ES-I3 (cell line): ENCODE results near the gene BCL2L11.
"Not testable (repeated sequence)": the region's sequence is repeated elsewhere in the genome, so short reads cannot be mapped to it uniquely, and the experiment has no call there.

ENCODE experiments used
- H3K36me3 ChIP-seq: 2 replicates; pipeline ENCODE4 v1.6.1; 2013; ENCODE audit warnings: mild to moderate bottlenecking, low read length, control low read depth, moderate library complexity; ENCODE audit not compliant: insufficient read depth
- H3K4me1 ChIP-seq: 2 replicates; pipeline ENCODE4 v1.6.1; 2013; ENCODE audit warnings: mild to moderate bottlenecking, control low read depth, low read length; ENCODE audit not compliant: insufficient read depth
- H3K9ac ChIP-seq: 2 replicates; pipeline ENCODE4 v1.6.1; 2013; ENCODE audit warnings: low read depth, mild to moderate bottlenecking, low read length, moderate library complexity
- H3K9me3 ChIP-seq: 2 replicates; pipeline ENCODE4 v1.6.1; 2013; ENCODE audit warnings: mild to moderate bottlenecking, low read length, moderate library complexity; ENCODE audit not compliant: control insufficient read depth, insufficient read depth

BCL2L11 gene, protein sequence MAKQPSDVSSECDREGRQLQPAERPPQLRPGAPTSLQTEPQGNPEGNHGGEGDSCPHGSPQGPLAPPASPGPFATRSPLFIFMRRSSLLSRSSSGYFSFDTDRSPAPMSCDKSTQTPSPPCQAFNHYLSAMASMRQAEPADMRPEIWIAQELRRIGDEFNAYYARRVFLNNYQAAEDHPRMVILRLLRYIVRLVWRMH

DNA sequence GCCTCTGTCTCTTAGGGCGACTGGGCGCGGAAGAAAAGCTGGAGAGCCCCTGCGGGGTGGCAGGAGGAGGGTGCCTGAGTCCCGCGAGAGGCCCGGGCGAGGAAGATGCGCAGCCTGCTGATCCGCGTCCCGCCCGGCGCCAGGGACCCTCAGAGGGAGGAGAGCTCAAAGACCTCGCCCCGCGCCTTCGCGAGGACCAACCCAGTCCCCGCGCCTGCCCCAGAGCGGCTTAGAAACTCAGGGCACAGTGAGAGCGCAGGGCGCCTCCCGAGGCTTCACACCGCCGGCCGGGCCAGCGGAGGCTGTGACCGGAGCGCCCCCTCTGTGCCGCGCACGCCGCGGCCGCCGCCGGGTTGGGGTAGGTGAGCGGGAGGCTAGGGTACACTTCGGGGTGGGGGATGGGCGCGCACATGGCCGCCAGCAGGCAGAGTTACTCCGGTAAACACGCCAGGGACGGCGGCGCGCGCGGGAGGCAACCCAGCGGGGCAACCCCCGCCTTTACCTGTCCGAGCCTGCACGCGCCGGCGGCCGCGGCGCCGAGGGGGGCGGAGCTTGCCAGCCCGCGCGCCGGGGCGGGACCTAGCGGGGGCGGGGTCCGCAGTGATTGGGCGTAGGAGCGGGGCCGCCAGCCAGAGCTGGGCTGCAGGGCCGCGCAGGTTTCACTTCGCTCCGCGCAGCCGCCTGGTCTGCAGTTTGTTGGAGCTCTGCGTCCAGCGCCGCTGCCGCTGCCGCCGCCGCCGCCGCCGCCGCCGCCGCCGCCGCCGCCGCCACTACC, at the start of gene BCL2L11:
TSS of gene BCL2L11 (plus strand) at position 662 of the 775 bp plus-strand sequence. CDS start 2,832 bp downstream, outside the sequence.
- Histone ChIP-seq H3K4me1 (no peaks in the 10 kb centered on the region), H3K9ac (peak within 1 kb of the TSS; percentile 86), H3K36me3 (peaks cover 3% of the 10 kb centered on the region; the same call in 1 of the 2 replicates), H3K9me3 (no peaks in the 10 kb centered on the region)

DNA sequence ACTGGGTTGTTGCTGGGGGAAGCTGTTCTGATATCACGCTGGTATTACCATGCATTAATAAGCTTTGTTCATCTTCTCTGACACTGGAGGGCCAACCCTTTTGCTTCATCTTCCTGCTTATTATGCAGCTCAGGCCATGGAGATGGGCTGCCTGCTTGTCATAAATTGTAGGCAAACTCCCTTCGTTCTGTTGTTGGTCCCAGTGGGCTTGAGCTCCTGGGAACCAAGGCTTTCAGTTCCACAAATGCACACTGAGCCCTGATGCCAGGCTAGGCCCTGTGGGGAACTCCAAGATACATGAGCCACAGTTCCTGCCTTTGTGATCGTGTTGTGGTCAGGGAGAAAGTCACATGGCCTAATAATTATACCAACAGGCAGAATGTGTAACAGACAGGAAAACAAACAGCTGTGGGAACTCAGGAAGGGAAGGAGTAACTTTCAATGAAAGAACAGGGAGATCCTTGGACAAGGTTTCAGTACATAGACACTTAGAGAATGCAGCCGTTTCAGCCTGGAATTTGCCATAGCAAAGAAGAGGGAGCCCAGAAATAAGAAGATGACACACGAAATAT, 49.0 kb upstream of the BCL2L11 start:
- Histone ChIP-seq H3K4me1 (no peaks in the 10 kb centered on the region), H3K9ac (no peak overlapping the region), H3K9me3 (peaks cover 3% of the 10 kb centered on the region; the same call in 1 of the 2 replicates), H3K36me3 (no peaks in the 10 kb centered on the region)

DNA sequence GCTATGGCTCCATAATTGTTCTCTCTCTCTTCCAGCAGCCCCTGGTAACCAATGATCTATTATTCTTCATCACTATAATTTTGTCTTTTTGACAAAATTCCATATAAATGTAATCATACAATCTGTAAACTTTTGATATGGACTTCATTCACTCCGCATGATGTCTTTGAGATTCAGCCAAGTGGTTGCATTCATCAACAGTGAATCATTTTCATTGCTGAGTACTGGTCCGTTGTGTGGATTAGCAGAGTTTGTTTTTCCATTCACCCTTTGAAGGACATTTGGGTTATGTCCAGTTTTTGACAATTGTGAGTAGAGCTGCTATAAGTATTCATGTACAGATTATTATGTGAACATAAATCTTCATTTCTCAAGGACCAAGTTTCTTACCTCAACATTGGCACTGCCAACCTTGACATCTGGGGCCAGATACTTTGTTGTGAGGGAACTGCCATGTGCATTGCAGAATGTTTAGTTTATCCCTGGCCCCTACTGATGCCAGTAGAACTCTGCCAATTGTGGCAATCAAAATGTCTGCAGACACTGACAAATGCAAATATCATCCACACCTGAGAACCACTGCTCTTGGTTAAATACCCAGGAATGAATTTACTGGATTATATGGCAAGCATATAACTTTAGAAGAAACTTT, 48.4 kb upstream of the BCL2L11 start:
- H3K4me1 ChIP-seq: no peaks in the 10 kb centered on the region
- H3K9ac ChIP-seq: no peak overlapping the region

DNA sequence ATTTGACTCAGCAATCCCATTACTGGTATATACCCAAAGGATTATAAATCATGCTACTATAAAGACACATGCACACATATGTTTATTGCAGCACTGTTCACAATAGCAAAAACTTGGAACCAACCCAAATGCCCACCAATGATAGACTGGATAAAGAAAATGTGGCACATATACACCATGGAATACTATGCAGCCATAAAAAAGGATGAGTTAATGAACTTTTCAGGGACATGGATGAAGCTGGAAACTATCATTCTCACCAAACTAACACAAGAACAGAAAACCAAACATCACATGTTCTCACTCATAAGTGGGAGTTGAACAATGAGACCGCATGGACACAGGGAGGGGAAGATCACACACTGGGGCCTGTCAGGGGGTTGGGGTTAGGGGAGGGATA, 38.1 kb upstream of the BCL2L11 start:
- H3K9me3 ChIP-seq, H3K4me1 ChIP-seq, H3K36me3 ChIP-seq, H3K9ac ChIP-seq: not testable (repeated sequence)

More for the DNA sequence above, 48.4 kb upstream of the BCL2L11 start:
- H3K9me3 ChIP-seq: peaks cover 3% of the 10 kb centered on the region; the same call in 1 of the 2 replicates
- no peaks in the 10 kb centered on the region for H3K36me3 ChIP-seq

DNA sequence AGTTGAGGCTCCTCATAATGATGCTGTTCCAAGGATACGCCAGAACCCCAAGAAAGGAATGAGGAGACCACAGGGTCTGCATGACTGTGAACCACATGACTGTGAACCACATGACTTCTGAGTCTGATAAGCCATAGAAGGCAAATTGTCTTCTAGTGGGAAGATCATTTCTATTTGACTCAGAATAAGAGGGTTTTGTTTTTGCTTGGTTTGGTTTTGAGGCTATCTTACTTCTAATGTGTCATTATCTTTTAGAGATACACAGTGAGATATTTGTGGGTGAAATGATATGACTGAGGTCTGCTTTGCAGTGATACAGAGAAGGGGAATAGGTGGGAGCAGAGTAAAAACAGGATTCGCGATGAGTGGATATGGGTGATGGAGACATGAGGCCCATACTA, 28.9 kb upstream of the BCL2L11 start:
- no peak overlapping the region for H3K9ac ChIP-seq
- no peaks in the 10 kb centered on the region for H3K36me3 ChIP-seq
- no peaks in the 10 kb centered on the region for H3K9me3 ChIP-seq
- no peaks in the 10 kb centered on the region for H3K4me1 ChIP-seq

DNA sequence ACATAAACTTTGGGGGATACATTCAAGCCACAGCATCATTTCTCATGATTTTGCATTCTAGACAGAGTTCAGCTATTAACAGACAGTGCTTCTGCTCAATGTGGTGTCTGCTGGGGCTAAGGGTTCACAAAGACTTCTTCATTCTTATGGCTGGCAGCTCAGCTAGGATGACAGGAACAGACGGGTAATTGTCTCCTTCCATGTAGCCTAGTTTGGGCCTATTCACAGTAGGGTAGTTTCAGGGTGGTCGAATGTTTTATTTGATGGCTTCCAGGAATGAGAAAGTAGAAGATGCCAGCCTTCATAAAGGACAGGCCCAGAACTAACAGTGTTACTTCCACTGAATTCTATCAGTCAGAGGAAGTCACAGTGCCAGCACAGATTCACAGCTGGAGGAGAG, 26.0 kb upstream of the BCL2L11 start:
- H3K9me3 ChIP-seq: no peaks in the 10 kb centered on the region
- no peaks in the 10 kb centered on the region for H3K36me3 ChIP-seq
- H3K4me1 ChIP-seq: peaks cover under 1% of the 10 kb centered on the region; the same call in 1 of the 2 replicates
- H3K9ac ChIP-seq: no peak overlapping the region

DNA sequence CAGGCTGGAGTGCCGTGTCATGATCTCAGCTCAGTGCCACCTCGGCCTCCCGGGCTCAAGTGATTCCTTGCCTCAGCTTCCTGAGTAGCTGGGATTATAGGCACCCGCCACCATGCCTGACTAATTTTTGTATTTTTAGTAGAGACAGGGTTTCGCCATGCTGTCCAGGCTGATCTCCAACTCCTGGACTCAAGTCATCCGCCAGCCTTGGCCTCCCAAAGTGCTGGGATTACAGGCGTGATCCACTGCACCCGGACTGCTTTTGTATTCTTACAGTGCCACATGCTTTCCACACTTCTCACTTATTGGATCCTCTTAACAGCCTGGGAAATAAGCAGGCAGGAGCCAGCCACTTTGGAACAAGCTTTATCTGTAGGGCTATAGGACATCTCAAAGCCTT, 25.3 kb upstream of the BCL2L11 start:
- H3K9me3 ChIP-seq: no peaks in the 10 kb centered on the region
- H3K9ac ChIP-seq: no peak overlapping the region
- peaks cover 7% of the 10 kb centered on the region; the same call in 1 of the 2 replicates for H3K4me1 ChIP-seq
- H3K36me3 ChIP-seq: no peaks in the 10 kb centered on the region

DNA sequence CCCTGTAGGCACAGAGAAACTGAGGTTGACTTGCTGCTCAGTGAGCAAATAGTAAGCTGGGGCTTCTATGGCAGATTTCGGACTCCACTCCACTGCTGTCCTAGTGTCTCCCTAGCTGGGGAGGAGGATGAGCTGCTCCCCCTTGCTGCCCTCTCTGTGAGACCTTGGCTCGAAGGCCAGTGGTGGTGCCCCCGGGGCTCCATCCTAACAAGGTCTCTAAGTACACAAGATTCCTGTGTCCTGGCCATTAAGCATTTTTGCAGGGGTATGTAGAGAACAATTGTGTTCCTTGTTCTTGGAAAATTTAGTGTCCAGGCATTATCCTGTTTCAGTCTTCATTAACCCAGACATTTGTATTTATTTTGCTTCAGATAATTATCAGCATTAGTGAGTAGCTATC, 21.3 kb upstream of the BCL2L11 start:
- Histone ChIP-seq H3K9me3 (no peaks in the 10 kb centered on the region), H3K36me3 (no peaks in the 10 kb centered on the region), H3K4me1 (peaks cover 7% of the 10 kb centered on the region; the same call in 1 of the 2 replicates), H3K9ac (no peak overlapping the region)

DNA sequence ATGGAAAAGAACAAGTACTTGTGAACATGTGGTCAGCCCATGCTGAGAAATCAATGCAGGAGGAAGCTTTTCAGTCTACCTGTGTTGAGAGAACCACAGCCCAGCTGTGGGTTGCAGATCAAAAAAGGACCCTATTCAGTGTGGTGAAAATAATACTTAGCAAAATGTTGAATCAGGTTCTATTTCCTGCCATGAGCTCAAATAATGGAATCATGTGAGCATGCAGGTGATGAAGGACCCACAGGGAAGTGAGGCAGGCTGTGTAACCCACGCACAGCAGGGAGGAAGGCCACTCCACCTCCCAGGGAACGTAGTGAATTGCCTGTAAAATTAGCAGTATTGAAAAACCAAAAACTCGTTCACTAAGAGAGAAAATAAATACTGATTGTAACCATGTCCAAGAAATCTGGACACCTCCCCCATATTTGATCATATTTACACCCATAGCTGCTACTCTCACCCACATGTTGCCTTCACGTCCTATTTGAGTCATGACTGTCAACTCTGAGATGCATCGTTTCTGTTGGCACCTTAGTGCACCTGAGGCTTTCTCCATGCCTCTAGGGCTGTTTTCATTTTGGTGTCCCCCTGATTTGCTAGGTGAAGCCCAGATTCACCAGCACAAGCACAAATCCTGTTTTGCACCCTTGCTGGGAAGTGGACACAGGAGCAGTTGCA, 20.5 kb upstream of the BCL2L11 start:
- H3K9me3 ChIP-seq: no peaks in the 10 kb centered on the region
- H3K9ac ChIP-seq: no peak overlapping the region
- H3K36me3 ChIP-seq: no peaks in the 10 kb centered on the region
- peaks cover 7% of the 10 kb centered on the region; the same call in 1 of the 2 replicates for H3K4me1 ChIP-seq

DNA sequence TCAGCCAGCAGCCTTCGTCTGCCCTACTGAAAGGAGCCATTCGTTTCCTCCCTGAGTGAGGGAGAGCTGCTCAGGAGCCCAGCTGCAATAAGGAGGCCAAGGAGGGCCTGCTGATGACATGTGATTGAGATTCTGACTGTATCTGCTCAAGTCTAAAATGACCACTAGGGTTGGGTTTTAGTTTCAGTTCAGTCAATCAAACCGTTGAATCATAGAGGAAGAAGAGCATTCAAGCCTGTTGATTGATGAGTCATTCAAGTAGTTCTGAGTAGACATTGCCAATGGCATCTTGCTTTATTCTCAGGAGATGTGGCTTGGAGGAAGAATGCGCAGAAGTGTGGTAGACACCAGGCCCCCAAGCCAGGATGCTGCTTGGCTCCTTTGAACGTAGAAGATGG, 19.9 kb upstream of the BCL2L11 start:
- no peak overlapping the region for H3K9ac ChIP-seq
- H3K4me1 ChIP-seq: peaks cover 7% of the 10 kb centered on the region; the same call in 1 of the 2 replicates
- no peaks in the 10 kb centered on the region for H3K36me3 ChIP-seq
- no peaks in the 10 kb centered on the region for H3K9me3 ChIP-seq

DNA sequence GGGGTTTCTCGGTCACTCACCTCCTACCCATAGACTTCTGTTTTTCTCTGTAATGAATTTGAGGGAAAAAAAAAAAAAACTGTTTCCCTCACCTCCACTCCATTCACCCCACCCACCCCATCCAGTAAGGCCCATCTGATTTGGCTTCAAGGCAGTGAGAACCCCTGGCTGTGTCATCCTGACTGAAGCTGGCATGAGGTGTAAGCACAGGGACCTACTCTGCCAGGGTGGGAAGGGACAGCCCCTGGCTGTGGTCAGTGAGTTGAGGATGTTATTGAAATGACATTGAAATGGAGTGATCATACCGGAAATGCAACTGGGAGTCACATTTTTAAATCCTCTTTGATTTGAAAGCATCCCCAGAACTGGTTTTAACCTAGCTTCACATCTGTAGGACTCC, 19.1 kb upstream of the BCL2L11 start:
- no peaks in the 10 kb centered on the region for H3K9me3 ChIP-seq
- H3K36me3 ChIP-seq: no peaks in the 10 kb centered on the region
- H3K4me1 ChIP-seq: peaks cover 7% of the 10 kb centered on the region; the same call in 1 of the 2 replicates
- H3K9ac ChIP-seq: no peak overlapping the region

DNA sequence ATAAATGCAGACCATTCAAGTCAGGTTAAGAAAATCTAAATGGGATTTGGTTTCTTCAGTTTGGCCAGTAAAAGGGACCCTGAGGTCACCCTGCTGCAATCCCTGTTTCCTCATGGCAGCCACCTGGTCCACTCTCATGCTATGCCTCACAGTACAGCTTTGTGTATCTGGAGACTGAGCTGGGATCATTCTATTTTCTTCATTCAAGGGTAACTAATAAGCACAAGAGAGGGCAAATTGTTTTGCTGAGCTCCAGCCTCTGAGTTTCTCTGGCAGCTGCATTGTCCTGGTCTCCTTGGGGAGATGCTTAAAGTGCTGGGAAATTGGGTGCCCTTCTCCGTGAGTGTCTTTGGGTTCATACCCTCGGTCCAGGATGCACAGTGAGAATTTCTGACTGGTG, 18.5 kb upstream of the BCL2L11 start:
- Histone ChIP-seq H3K9ac (no peak overlapping the region), H3K36me3 (no peaks in the 10 kb centered on the region), H3K4me1 (peaks cover 7% of the 10 kb centered on the region; the same call in 1 of the 2 replicates), H3K9me3 (no peaks in the 10 kb centered on the region)

DNA sequence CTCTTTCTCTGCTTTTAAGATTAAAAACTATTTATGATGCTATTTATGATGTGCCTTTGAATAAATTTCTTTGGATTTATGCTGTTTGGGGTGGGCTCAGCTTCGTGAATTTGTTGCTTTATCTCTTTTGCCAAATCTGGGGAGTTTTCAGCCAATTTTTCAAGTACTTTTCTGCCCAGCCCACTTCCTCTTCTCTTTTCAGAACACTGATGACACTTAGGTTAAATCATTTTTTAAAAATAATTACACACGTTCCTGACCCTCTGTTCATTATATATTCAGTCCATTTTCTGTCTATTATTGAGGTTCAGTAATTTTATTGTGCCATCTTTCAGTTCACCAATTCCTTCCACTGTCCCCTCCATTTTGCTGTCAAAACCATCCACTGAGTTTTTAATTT, 14.8 kb upstream of the BCL2L11 start:
- H3K36me3 ChIP-seq: no peaks in the 10 kb centered on the region
- no peak overlapping the region for H3K9ac ChIP-seq
- no peaks in the 10 kb centered on the region for H3K9me3 ChIP-seq
- H3K4me1 ChIP-seq: no peaks in the 10 kb centered on the region

DNA sequence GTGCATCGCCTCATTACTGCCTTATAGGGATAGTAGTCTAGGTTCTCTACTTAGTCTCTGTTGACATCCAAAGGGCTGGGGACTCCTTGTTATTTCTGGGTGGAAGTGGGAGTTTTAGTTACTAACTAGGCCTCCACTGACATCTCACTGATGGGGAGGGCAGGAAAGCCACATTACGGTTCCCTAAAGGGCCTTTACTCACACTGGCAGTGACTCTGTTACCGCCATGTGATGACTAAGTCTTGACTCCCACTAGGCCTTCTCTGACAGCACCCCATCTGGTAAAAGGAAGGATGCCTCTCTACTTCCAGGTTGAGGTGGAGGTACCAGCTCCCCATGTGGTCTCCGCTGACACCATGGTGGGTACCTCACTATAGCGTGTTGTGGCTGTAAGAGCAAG, 14.0 kb upstream of the BCL2L11 start:
- H3K9ac ChIP-seq: no peak overlapping the region
- H3K9me3 ChIP-seq: no peaks in the 10 kb centered on the region
- H3K4me1 ChIP-seq: no peaks in the 10 kb centered on the region
- no peaks in the 10 kb centered on the region for H3K36me3 ChIP-seq
